Stimulated activated CD8-positive, alpha-beta memory T cell treated with anti-CD3 and anti-CD28 coated beads, Interleukin-15, amount 100 ng/mL, for 4 hours (primary cell): ENCODE data around the gene ITIH5.

Experiments
- DNase-seq, 2 donors: peaks; one replicate each; pipeline ENCODE4 v3.0.0-alpha.2; 2020; ENCODE audit warnings: low read depth in 2 of 2

The ITIH5 gene

GRCh38 chr10:7634142-7634894 is 32.4 kb downstream of the ITIH5 start:
- DNase-seq: no peak

- DNase-seq: no peak
Observed at GRCh38 chr10:7626283-7626682, 40.5 kb downstream of the ITIH5 start.

GRCh38 chr10:7625836-7626235 is 40.9 kb downstream of the ITIH5 start:
- DNase-seq: no peak

DNA sequence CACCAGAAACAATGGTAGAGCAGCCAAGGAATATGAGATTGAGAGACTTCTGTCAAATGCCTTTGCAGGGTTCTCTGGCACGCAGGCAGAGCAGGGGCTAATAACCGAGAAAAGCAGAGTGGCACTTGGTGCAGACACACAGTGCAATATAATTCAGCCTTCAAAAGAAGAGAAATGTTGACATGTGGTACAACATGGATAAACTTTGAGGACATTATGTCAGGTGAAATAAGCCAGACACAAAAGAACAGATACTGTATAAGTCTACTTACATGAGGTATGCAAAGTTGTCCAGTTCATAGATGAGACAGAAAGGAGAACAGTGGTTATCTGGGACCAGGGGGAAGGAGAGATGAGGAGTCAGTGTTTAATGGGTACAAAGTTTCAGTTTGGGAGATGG is 41.8 kb downstream of the ITIH5 start:
- no peak for DNase-seq

DNA sequence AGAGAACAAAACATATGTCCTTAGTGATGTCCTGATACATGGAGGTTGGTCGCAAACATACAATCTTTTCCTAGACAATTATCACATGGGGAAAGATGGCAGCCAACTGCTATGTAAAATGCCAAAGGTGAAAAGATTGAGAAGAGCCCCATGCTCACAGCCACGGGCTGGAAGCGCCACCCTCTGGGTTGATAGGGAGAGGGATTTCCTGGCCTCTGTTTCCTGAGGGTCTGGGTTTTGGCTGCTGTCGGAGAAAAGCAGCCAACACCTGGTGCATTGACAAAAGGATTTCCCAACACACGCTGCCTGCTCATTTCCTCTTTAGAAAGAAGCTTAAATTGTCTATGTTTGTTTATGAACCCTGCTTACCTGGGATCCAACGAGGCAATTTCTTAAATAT is 43.8 kb downstream of the ITIH5 start:
- DNase-seq: no peak

GRCh38 chr10:7618461-7618860 is 48.3 kb downstream of the ITIH5 start:
- no peak for DNase-seq

DNA sequence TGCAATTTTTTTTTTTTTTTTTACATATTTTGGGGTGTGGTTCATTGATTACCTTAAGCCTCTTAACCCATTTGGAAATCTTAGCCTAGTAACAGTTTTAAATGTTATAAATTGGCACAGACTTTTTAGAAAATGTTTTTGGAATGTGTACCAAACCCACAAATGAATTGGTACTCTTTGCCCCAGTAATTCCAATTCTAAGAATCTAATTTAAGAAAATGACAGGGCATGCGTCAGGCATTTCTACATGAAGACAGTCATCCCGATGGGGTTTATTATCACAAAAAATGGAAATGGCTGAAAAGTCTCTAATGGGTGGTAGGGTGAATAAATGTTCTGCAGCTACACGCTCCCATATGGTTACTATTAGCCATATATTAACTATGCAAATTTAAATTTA is 54.9 kb downstream of the ITIH5 start:
- DNase-seq: no peak

- DNase-seq: no peak
Observed at GRCh38 chr10:7610651-7611389, 55.9 kb downstream of the ITIH5 start.

DNA sequence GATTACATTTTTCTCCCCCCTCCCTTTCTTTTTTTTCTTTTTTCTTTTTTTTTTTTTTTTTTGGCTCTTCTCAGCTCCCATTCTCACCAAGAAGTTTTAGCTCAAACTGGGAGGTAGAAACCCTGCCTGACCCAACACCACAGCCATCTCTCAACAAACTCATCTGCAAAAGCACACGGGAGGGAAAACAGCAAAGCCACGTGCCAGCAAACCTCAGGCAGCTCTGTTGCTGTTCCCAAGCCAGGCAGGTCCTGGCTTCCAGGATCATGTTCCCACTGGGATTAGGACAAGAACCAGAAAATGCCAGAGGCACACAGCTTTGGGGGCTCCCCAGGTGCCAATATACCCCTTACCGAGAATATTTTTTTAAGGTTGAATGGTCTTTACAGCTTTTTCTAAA is 56.7 kb downstream of the ITIH5 start:
- DNase-seq: no peak

DNA sequence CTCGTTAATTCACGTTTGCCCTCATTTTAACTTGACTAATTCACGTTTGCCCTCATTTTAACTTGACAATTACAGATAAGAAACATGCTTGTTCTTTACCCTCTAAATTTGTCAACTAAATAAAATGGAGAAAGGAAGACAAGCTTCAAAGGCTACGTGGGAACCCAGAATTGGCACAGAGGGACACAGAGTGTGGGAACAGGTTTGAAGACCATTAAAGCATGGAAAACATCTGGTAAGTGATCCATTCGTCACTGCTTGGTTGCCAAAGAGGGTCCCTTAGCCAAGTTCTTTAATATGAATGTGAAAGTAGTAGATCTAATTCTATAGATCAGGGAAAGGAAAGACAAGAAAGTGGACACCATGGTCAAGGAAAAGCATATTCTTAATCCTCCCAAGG is 57.2 kb downstream of the ITIH5 start:
- DNase-seq: no peak

- DNase-seq: no peak
Observed at GRCh38 chr10:7608001-7608400, 58.8 kb downstream of the ITIH5 start.

DNA sequence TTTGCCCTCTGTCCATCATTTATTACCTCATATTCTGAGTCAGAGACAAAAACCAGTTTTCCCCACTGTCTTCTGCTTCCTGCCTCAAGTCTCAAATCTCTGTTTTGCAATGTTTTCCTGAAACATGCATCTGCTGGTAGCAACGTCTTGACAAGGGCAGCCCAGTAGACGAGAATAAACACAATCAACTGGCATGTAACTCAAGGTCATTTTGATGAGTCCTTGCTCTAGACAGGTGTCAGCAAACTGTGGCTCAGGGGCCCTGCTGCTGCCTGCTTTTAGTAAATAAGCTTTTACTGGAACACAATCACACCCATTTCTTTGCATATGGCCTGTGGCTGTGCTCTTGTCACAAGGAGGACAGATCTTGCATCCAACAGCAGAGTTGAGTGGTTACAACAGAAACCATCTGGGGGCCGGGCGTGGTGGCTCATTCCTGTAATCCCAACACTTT is 59.8 kb downstream of the ITIH5 start:
- no peak for DNase-seq

DNA sequence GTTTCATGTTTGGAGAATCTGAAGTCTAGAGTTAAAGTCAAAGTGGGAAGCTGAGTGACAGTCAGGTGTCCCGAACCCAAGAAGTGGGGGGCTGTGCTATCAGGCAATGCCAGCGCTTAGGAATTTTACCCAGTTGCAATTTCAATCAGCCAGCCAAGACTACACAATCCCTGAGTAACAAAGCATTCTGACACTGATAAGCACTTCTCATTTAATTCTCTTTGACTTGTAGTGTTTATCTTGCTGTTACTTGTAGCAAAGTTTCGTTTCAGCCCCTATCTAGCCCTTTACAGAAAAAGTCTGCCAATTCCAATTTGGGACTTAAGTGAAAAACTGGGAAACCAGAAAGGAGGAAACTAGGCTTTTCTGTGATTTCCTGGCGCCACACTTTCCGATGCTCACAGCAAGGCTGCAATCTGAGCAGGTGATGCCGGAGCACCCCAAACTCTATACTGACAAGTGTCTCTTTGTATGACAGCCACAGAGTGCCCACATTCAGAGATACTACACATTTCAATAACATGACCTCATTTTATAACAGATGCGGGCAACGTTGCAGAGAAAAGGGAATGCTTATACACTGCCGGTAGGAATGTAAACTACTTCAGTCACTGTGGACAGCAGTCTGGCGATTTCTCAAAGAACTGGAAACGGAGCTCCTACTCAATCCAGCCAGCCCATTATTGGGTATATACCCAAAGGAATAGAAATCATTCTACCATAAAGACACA is 61.0 kb downstream of the ITIH5 start:
- DNase-seq: no peak

DNA sequence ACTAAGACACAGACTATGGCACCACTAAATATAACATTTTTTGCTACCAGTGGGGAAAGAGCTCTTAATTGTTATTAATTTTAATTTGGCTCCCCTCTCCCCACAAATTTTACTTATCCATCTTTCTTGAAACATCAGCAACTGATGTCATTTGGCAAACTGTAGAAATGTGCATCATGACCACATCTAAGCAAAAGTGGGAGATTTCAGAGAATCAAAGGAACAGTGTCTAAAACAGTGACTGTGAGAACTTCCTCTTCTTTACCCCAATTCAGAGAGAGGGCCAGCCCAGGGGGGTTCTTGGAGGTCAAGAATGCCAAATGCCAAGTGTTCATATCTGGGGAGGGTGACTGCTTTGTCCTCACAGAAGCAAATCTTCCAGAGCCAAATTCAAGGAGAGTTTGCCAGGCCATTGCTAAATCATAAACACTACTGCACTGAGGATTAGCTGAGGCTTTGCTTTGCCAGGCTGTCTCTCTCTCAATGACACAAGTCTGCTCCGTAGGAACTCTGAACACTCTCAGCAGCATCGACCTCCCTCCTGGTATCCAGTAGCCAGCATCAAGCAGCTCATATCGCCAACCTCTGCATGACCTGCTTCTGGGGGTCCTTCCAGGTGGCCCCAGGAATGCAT is 65.6 kb downstream of the ITIH5 start:
- DNase-seq: no peak

GRCh38 chr10:7598771-7599170 is 68.0 kb downstream of the ITIH5 start:
- no peak for DNase-seq

GRCh38 chr10:7596356-7596755 is 70.4 kb downstream of the ITIH5 start:
- no peak for DNase-seq

GRCh38 chr10:7593905-7594304 is 72.9 kb downstream of the ITIH5 start:
- no peak for DNase-seq

DNA sequence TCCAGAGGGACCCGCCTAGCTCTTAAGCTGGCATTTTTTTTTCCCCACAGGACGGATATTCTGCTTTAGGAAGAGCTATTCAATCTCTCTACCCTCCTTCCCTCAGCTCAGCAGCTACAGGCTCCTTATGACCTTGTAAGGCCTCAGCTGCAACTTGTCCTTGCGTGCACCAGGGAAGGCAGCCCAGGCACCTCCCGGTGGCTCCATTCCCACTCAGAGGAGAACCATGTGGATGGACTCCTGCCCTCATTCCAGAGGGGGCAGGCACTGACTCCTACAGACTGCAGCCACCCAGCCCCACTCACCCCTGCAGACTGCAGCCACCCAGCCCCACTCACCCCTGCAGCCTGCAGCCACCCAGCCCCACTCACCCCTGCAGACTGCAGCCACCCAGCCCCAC is 73.7 kb downstream of the ITIH5 start:
- no peak for DNase-seq

DNA sequence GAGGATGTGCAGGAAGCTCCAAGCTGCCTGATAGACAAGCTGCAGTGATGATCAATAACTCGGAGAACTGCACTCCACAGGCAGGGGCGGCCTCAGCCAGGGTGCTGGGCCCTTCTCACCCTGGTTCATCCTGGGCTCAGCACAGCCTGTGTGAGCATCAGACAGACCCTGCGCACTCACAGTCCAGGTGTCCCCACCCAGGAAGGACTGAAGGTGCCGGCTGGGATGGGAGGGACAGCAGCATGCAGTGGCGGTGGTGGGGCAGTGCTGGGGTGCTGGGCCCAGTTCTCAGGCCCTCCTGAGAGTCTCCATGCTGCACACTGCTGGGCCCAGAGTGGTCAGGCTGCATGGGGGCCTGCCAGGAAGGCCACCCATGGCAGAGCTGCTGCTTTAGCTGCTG is 74.1 kb downstream of the ITIH5 start:
- no peak for DNase-seq

GRCh38 chr10:7590271-7590670 is 76.5 kb downstream of the ITIH5 start:
- no peak for DNase-seq

- DNase-seq: no peak
Observed at GRCh38 chr10:7589748-7590147, 77.0 kb downstream of the ITIH5 start.

- DNase-seq: no peak
Observed at GRCh38 chr10:7587865-7588188, 78.9 kb downstream of the ITIH5 start.
